ENCODE results near the gene CDT1. TPM values are rescaled to one million over a fixed set of nuclear protein-coding genes. Genes with fewer than 3 reads are reported as not detected.

The CDT1 gene
- total RNA-seq, 1 experiment from 2014 or later = 154 TPM

DNA sequence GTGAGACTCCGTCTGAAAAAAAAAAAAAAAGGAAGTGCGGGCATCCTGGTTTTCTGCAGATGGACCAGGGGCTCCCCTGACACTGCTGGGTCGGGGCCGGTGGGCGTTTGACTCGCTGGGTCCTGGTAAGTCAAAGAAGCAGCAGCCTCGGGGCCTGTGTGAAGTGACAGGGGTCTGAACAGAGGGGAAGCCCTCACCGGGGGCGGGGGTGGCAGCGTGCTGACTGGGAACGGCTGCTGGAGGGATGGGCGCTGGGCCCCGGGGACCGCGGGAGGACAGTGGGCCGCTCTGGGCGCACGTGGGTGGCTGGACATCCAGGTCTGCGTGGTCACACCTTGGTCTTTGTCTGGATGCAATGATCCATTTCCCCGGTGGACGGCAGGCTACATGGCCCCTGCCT, 45.0 kb downstream of the CDT1 start:
- ATAC-seq (no peak), DNase-seq (ENCODE audit: low spot score) (no peak)
- no peak for TF ChIP-seq TCF7 (CRISPR knock-in tag; IDR thresholded peaks at IDR 0.05; ENCODE audit: low read depth)
- TF ChIP-seq, protein P1, sequence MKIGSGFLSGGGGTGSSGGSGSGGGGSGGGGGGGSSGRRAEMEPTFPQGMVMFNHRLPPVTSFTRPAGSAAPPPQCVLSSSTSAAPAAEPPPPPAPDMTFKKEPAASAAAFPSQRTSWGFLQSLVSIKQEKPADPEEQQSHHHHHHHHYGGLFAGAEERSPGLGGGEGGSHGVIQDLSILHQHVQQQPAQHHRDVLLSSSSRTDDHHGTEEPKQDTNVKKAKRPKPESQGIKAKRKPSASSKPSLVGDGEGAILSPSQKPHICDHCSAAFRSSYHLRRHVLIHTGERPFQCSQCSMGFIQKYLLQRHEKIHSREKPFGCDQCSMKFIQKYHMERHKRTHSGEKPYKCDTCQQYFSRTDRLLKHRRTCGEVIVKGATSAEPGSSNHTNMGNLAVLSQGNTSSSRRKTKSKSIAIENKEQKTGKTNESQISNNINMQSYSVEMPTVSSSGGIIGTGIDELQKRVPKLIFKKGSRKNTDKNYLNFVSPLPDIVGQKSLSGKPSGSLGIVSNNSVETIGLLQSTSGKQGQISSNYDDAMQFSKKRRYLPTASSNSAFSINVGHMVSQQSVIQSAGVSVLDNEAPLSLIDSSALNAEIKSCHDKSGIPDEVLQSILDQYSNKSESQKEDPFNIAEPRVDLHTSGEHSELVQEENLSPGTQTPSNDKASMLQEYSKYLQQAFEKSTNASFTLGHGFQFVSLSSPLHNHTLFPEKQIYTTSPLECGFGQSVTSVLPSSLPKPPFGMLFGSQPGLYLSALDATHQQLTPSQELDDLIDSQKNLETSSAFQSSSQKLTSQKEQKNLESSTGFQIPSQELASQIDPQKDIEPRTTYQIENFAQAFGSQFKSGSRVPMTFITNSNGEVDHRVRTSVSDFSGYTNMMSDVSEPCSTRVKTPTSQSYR (CRISPR knock-in tag; IDR thresholded peaks at IDR 0.05) = no peak
- TF ChIP-seq, protein P2, sequence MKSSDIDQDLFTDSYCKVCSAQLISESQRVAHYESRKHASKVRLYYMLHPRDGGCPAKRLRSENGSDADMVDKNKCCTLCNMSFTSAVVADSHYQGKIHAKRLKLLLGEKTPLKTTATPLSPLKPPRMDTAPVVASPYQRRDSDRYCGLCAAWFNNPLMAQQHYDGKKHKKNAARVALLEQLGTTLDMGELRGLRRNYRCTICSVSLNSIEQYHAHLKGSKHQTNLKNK (CRISPR knock-in tag; IDR thresholded peaks at IDR 0.05) = no peak
- TF ChIP-seq ETV6 (CRISPR knock-in tag; IDR thresholded peaks at IDR 0.05) = no peak
- TF ChIP-seq, protein P3, sequence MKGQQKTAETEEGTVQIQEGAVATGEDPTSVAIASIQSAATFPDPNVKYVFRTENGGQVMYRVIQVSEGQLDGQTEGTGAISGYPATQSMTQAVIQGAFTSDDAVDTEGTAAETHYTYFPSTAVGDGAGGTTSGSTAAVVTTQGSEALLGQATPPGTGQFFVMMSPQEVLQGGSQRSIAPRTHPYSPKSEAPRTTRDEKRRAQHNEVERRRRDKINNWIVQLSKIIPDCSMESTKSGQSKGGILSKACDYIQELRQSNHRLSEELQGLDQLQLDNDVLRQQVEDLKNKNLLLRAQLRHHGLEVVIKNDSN (CRISPR knock-in tag; IDR thresholded peaks at IDR 0.05) = no peak
- TF ChIP-seq, protein P4, sequence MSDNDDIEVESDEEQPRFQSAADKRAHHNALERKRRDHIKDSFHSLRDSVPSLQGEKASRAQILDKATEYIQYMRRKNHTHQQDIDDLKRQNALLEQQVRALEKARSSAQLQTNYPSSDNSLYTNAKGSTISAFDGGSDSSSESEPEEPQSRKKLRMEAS (CRISPR knock-in tag; IDR thresholded peaks at IDR 0.05) = no peak
- TF ChIP-seq, protein P5, sequence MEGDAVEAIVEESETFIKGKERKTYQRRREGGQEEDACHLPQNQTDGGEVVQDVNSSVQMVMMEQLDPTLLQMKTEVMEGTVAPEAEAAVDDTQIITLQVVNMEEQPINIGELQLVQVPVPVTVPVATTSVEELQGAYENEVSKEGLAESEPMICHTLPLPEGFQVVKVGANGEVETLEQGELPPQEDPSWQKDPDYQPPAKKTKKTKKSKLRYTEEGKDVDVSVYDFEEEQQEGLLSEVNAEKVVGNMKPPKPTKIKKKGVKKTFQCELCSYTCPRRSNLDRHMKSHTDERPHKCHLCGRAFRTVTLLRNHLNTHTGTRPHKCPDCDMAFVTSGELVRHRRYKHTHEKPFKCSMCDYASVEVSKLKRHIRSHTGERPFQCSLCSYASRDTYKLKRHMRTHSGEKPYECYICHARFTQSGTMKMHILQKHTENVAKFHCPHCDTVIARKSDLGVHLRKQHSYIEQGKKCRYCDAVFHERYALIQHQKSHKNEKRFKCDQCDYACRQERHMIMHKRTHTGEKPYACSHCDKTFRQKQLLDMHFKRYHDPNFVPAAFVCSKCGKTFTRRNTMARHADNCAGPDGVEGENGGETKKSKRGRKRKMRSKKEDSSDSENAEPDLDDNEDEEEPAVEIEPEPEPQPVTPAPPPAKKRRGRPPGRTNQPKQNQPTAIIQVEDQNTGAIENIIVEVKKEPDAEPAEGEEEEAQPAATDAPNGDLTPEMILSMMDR (IDR thresholded peaks at IDR 0.05) = no peak
- TF ChIP-seq, protein P6, sequence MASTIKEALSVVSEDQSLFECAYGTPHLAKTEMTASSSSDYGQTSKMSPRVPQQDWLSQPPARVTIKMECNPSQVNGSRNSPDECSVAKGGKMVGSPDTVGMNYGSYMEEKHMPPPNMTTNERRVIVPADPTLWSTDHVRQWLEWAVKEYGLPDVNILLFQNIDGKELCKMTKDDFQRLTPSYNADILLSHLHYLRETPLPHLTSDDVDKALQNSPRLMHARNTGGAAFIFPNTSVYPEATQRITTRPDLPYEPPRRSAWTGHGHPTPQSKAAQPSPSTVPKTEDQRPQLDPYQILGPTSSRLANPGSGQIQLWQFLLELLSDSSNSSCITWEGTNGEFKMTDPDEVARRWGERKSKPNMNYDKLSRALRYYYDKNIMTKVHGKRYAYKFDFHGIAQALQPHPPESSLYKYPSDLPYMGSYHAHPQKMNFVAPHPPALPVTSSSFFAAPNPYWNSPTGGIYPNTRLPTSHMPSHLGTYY (CRISPR knock-in tag; IDR thresholded peaks at IDR 0.05) = no peak
- no peak for TF ChIP-seq ATF1 (CRISPR knock-in tag; IDR thresholded peaks at IDR 0.05)
- TF ChIP-seq GABPB1 (CRISPR knock-in tag; IDR thresholded peaks at IDR 0.05) = no peak
- TF ChIP-seq, protein P7, sequence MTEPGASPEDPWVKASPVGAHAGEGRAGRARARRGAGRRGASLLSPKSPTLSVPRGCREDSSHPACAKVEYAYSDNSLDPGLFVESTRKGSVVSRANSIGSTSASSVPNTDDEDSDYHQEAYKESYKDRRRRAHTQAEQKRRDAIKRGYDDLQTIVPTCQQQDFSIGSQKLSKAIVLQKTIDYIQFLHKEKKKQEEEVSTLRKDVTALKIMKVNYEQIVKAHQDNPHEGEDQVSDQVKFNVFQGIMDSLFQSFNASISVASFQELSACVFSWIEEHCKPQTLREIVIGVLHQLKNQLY (CRISPR knock-in tag; IDR thresholded peaks at IDR 0.05) = no peak
- TF ChIP-seq, protein P8, sequence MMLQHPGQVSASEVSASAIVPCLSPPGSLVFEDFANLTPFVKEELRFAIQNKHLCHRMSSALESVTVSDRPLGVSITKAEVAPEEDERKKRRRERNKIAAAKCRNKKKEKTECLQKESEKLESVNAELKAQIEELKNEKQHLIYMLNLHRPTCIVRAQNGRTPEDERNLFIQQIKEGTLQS (CRISPR knock-in tag; conservative IDR thresholded peaks at IDR 0.05) = no peak
- TF ChIP-seq IRF2 (CRISPR knock-in tag; IDR thresholded peaks at IDR 0.05; ENCODE audit: borderline replicate concordance, low read depth) = no peak
- no peak for TF ChIP-seq CBFB (CRISPR knock-in tag; IDR thresholded peaks at IDR 0.05; ENCODE audit: low read depth)
- TF ChIP-seq ESRRA (CRISPR knock-in tag; IDR thresholded peaks at IDR 0.05; ENCODE audit: borderline replicate concordance) = no peak
- no peak for TF ChIP-seq NFATC4 (CRISPR knock-in tag; IDR thresholded peaks at IDR 0.05)
- TF ChIP-seq NR1H2 (CRISPR knock-in tag; IDR thresholded peaks at IDR 0.05) = no peak
- POLR2A ChIA-PET = no interaction called here
- Mint-ChIP-seq H3K36me3 (peaks cover 15% of the 10 kb centered on the region), H3K4me1 (no peaks in the 10 kb centered on the region), H3K9me3 (no peaks in the 10 kb centered on the region; the same call in 1 of the 2 replicates), H3K27me3 (ENCODE audit: low read depth) (no peaks in the 10 kb centered on the region), H3K27ac (no peak overlapping the region), H3K4me3 (no peak overlapping the region)
- CTCF ChIA-PET = interaction anchor here (1.2 kb wide), 1 partner anchor 33 kb away, joined by 3 read pairs; no protein-coding TSS in a partner anchor

Measured in WTC11 (cell line).